GM03348 (cell line): ENCODE data around the gene BSDC1.

Experiments used
- DNase-seq: peaks from one replicate; pipeline ENCODE4 v3.0.0; 2012; ENCODE audit warnings: low spot score

The BSDC1 gene

DNA sequence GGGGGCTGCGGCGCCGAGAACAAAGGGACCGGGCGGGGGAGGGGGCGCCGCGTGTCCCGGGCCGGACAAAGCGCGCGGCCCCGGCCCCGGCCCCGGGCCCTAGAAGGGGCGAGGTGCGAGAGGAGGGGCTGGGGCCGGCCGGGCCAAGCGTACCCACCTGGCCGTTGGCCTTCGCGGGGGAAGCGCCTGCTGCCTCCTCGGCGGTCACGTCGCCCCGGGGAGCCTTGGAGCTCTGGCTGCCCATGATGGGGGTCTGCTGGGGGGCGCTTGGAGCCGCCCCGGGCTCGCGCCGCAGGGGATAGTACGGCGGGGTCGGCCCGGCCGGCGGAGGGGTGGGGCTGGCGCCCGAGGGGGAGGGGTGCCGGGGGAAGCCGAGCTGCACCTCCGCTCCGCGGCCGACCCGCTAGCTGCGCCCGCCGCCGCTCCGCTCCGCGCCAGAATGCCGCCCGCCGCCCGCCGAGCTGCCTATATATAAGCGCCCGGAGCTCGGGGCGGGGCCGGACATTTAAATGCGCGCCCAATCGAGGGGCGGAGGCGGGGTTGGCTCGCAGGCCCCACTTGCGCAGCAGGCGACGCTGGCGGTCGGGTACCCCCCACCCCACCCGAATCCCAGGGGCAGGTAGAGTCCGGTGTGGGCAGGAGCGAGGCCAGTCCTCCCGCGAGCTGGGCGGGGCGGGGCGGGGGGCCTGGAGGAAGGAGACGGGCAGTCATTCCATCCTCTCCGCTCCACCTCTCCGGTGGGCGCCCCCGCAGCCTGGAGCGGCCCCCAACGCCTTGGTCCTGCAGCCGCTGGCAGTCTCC lies 58.3 kb downstream of the BSDC1 start, which contains the start of gene MARCKSL1:
TSS of gene MARCKSL1 (minus strand) at position 444 of the 801 bp plus-strand sequence. CDS start at position 244, 200 bp downstream.
- DNase-seq: peak; percentile 89

DNA sequence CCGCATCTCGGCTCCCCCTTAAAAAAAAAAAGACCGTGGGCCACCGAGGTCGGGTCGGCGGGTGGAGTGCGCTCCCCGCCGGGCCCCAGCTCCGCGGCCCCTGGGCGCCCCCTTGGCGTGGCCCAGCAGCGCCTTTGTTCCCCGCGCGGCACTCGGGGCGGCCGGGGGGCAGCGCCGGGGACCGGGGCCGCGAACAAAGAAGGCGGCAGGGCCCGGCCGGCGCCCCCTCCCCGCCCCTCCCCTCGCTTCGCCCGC lies 58.8 kb downstream of the BSDC1 start:
- DNase-seq: no peak

GRCh38 chr1:32334864-32335534 lies 59.2 kb downstream of the BSDC1 start:
- DNase-seq: peak; percentile 86

DNA sequence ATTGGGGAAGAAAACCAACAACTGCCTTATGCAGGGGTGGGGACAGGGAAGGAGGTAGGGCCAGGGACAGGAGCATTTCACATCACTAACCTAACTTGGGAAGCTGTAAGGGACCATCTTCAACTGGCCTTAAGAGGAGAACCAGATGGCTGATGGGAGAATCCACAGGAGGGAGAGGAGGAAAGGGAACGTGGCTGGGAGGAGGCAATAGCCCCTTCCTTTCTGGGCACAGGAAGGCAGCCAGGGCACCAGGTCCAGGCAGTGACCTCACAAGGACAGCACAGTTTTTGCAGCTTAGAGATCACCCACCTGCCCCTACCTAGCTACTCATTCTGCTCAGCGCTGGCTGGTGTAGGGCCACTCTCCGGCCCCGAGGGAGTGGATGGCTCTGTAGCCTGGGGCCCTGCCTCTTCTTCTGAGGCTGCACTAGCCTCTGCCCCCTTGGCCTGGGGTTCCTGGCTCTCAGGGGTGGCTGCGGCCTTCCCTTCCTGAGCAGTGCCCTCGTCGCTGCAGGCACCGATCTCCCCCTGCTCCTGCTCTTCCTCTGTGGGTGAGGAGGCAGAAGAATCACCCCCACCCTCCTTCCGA lies 59.9 kb downstream of the BSDC1 start:
- no peak for DNase-seq

DNA sequence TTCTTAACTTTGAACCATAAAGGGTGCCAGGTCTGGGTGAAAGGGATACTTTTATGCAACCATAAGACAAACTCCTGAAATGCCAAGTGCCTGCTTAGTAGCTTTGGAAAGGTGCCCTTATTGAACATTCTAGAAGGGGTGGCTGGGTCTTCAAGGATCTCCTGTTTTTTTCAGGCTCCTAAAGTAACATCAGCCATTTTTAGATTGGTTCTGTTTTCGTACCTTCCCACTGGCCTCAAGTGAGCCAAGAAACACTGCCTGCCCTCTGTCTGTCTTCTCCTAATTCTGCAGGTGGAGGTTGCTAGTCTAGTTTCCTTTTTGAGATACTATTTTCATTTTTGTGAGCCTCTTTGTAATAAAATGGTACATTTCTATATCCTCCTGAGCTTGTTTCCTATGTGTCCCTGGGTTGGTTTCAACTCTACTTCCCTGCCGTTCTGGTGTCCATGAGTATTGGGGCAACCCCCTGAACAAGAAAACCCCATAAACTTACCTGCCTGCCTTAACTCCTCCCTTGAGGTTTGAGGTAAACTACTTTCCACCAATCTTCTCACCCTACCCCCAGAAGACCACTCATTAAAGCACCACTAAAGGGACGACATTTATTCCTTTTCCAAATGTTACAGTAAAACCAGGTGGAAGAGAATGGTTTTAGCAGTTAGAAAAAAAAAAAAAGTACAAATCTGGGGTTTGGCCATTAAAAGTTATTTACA lies 60.8 kb downstream of the BSDC1 start:
- no peak for DNase-seq

DNA sequence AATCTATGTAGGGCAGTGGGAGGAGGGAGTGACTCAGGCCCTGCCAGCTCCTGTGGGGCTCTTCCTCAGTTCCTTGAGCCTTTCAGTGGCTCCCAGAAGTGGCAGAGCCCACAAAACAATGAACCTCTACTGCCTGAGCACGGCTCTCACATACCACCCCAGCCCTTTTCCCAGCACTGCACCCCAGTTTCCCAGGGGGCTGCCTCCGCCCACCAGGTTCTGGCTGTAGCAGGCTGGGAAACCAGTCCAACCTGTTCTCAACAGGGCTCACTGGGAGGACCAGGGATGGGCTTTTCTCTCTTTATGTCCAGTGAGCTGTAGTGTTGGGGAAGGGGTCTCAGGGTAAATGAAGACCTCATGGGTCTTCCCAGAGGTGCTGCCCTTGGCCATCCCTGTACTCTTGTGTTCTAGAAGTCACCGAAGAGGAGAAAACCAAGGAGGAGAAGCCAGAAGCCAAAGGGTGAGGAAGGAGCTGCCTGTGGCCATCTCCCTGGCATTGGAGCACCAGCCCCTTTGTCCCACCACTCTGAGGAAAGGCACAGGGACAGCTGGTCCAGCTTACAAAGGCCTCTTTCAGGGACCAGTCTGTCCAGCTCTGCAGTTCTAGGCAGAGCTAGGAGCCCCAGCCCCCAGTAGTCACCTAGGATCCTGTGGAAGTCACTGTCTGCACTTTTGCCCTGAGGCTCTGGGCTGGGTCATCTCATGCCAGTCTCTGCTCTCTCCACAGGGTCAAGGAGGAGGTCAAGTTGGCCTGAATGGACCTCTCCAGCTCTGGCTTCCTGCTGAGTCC lies 61.8 kb downstream of the BSDC1 start:
- DNase-seq: no peak

- no peak for DNase-seq
Measured at GRCh38 chr1:32331549-32331948, 62.7 kb downstream of the BSDC1 start.

DNA sequence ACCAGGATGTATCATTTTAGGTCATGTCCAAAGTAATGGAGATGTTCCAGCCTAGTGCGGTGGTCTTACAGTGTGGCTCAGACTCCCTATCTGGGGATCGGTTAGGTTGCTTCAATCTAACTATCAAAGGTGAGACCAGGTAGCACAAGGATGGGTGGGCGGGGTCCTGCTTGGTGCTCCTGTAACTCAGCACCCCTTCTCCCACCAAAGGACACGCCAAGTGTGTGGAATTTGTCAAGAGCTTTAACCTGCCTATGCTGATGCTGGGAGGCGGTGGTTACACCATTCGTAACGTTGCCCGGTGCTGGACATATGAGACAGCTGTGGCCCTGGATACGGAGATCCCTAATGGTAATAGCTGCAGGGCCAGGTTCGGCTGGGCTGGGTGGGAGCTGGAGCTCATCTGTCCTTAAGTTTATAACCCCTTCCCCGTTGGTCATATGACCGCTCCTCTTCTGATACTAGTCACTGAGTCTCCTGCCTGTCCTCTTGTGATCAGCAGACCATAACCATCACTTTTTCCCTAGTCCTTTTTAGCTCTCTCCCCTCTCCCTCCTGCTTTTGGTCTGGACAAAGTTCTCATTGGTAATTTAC lies 63.6 kb downstream of the BSDC1 start:
- no peak for DNase-seq

DNA sequence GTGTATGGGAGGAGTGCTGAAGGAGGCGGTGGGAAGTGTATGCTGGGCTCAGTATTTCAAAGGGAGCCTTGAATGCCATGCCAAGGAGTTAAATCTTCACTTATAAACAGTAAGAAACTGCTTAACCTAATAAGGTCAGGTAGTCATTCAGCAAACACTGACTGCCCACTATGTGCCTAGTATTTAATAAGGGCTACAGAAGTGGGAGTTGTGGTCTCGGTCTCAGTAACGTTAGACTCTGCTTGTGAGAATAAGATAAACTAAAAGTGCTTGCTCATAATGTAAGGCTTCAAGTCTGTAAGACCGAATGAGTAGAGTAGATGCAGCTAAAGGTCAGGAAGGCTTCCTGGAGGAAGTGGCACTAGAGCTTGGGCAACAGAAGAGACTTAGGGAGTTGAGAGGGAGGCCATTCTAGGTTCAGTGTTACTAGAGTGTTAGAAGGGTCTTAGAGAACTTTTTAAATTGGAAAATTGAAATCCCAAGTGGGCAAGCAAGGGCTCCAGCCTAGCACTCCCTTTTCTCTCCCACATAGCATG lies 64.2 kb downstream of the BSDC1 start:
- no peak for DNase-seq

- DNase-seq: no peak
Measured at GRCh38 chr1:32327204-32327603, 67.0 kb downstream of the BSDC1 start.

GRCh38 chr1:32321712-32322291 lies 72.4 kb downstream of the BSDC1 start:
- no peak for DNase-seq

GRCh38 chr1:32318127-32318869 lies 75.9 kb downstream of the BSDC1 start:
- DNase-seq: no peak

GRCh38 chr1:32316903-32317277 lies 77.4 kb downstream of the BSDC1 start:
- DNase-seq: no peak
